Measurements from ENCODE around the gene CDH4.

- TF ChIP-seq, protein P1, sequence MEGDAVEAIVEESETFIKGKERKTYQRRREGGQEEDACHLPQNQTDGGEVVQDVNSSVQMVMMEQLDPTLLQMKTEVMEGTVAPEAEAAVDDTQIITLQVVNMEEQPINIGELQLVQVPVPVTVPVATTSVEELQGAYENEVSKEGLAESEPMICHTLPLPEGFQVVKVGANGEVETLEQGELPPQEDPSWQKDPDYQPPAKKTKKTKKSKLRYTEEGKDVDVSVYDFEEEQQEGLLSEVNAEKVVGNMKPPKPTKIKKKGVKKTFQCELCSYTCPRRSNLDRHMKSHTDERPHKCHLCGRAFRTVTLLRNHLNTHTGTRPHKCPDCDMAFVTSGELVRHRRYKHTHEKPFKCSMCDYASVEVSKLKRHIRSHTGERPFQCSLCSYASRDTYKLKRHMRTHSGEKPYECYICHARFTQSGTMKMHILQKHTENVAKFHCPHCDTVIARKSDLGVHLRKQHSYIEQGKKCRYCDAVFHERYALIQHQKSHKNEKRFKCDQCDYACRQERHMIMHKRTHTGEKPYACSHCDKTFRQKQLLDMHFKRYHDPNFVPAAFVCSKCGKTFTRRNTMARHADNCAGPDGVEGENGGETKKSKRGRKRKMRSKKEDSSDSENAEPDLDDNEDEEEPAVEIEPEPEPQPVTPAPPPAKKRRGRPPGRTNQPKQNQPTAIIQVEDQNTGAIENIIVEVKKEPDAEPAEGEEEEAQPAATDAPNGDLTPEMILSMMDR (IDR thresholded peaks at IDR 0.05) = no peak
- no peak for TF ChIP-seq EZH2phosphoT487 (IDR thresholded peaks at IDR 0.05)
- no peak for TF ChIP-seq EZH2 (IDR thresholded peaks at IDR 0.05)
Measured at GRCh38 chr20:61664556-61665320, 412.7 kb downstream of the CDH4 start.

All from neural progenitor cell (in vitro differentiated cells).